NCI-H1092 treated with DMSO at 0.1 percent for 48 hours (cell line): ENCODE measurements around the gene SFXN5.
A peak's percentile ranks its signal among the peaks of the same experiment; 100 is the strongest.

Experiments used
- DNase-seq: peaks from one replicate; lab custom pipeline; 2025; lab: John Stamatoyannopoulos, UW

The SFXN5 gene

DNA sequence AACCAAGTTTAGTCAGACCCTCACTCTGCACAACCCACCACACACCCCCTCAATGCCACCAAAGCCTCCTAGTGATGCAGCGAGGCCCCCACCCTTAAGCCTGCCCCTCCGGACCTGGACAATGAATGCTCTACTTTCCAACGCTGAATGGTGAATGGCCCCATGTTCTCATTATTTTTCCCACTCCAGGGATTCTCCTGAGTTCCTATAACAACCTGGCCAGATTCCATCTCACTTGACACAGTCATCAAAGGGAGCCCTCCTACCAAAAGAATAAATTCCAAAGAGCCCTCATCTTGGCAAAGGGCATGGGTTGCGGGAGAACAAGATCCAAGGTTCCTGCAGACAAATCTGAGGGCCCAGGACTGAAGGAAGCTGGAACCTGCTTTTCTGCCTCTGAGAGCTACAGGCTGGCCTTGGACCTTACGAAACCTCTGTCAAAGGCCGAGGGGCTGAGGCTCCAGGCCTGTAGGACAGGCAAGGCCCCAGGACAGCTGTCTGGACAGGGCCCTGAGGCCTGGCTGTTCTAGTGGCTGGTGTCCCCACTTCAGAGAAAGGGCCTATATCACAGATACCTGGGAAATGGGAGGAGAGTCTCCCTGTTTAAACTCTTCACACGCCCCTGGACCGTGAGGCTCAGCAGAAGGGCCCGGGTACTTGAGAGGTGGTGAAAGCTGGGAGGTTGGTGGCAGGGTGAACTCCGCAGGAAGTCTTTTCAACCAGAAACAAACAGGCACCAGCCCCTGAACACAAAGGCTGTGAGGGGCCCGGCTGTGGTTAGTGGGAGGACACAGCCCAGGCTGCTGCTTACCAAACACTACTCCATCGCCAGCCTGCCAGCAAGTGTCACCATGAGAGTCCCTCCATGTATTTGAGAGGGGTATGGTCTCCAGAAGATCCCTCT, 27.3 kb downstream of the SFXN5 start:
- peak; percentile 4 for DNase-seq

DNA sequence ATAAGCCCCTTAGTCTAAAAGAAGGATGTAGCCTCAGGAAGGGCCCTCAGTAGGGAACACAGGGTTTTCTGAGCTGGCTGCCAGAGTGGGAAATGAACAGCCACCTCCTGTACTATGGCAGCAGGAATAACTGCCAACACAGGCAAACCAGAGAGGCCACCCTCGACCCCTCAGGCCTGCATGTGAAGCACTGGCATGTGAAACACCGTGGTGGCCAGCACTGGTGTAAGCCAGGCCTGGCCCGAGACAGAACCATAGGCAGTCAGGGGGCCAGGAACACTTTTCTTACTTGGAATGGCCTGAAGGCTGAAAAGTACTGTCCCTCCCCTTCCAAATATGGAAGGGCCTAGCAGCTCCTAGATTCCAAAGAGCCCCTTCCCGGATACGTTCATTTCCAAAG, 28.2 kb downstream of the SFXN5 start:
- no peak for DNase-seq

DNA sequence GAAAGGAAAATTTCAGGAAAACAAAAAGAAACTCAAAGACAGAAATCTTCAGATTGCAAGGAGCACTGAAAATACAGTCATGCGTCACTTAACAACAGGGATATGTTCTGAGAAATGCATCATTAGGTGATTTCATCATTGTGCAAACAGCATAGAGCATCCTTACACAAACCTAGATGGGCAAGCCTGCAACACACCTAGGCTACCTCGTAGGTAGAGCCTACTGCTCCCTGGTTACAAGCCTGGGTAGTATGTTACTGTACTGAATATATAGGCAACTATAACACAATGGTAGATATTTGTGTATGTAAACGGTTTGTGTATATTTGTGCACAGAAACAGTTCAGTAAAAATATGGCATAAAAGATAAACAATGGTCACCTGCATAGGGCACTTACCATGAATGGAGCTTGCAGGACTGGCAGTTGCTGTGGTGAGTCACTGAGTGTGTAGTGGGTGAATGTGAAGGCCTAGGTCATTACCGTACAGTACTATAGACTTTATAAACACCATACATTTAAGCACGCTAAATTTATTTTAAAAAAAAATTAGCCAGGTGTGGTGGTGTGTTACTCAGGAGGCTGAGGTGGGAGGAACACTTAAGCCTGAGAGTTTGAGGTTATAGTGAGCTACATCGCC, 33.4 kb downstream of the SFXN5 start:
- no peak for DNase-seq

DNA sequence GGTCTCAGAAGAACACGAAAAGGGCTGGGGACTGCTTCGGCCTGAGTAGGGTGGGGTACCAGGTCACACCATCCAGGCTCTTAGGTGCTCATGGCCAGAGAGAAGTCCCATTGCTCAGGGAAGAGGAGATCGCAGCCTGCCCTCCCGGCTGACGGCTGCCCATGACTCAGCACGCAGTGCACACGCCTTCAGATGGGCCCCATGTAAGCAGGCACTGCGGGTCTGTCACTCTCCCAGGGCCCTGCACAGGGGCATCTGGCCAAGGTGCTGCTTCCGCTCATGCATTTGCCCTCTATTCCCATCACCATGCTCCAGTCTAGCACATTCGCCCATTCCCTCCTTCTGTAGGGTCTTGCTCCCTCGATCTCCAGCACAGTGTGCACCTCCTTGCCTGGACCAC, 34.7 kb downstream of the SFXN5 start:
- no peak for DNase-seq

DNA sequence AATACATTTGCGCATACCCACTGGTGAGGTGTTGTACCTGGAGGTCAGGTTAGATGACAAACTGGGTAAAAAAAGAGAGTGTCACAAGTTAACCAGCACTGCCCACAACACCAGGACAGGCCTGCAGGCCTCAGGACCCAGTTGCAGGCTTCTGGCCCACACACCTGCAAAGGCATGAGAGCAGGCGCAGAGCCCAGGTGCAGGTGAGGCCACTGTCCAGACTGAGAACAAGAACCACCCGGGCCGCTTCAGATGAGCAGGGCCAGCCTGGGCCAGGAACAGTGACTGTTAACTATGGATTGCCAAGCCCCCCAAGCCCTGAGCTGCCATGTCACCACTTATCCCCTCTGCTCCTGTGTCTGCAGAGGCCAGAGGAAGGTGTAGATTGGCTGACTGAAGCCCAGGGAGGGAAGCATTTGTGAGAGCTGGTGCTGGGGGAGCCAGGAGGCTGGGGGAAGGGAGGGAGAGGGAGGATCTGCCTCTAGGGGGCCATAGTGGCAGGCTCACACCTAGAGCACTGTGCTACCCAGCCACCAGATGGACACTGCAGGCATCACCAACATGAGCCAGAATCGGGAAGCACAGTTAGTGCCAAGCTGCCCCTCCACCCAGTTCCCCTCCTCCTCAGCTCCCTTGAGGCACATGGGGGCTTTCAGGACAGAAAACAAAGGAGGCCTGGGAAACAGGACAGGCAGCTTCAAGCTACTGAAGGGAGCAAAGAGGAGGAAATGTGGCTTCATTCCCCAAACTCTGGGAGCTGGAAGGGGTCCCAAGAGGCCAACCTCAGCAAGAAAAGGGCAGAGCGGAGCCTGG, 35.4 kb downstream of the SFXN5 start:
- DNase-seq, result no peak

DNA sequence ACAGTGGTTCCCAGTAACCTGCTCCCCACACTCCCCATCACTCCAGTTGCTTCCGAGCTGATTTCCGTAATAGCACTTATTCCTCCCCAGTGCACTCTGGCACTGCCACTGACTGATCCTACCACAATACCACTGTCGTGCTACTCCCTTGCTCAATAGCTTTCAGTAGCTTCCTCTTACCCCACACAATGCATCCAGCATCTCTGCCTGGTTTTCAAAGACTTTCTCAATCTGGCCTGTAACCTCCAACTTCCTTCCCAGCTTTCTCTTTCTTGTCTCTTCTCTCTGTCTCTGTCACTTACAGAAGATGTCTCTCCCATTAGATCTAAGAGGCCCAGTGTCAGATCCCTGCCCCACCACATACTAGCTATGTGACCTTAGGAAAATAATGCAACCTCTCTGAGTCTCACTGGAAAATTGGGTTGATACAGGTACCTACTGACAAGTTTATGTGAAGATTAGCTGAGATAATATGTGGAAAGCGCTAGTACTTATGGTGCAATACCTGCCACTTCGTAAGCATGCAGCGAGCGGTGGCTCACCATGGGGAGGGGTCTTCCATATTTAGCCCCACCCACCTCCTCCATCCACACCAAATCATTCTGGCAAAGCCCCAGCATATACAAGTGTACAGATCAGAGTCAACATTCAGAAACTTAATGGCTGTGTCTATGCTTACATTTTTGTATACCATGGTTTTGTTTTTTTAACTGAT, 36.7 kb downstream of the SFXN5 start:
- no peak for DNase-seq

DNA sequence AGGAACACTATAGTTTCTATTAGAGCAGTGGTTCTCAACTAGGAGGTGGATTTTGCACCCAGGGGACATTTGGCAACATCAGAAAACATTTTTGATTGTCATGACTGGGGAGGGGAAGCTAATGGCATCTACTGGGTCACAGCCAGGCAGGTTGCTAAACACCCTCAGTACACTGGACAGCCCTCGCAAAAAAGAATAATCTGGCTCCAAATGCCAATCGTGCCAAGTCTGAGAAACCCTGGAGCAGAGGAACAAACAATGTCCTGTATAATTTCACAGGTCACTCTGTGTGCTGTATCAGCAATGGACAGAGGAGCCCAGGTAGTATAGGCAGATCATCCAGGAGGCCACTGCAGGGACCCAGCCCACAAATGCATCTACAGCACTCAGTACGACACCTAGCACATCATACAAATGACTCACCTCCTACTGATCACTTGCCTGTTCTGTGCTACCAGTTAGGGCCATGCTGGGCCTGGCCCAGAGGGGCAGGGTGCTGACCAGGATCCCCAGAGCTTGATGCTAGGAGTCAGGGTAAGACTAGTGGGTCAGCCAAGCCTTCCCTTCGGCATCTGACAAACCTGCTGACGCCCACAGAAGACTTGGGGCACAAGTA, 37.6 kb downstream of the SFXN5 start:
- no peak for DNase-seq

DNA sequence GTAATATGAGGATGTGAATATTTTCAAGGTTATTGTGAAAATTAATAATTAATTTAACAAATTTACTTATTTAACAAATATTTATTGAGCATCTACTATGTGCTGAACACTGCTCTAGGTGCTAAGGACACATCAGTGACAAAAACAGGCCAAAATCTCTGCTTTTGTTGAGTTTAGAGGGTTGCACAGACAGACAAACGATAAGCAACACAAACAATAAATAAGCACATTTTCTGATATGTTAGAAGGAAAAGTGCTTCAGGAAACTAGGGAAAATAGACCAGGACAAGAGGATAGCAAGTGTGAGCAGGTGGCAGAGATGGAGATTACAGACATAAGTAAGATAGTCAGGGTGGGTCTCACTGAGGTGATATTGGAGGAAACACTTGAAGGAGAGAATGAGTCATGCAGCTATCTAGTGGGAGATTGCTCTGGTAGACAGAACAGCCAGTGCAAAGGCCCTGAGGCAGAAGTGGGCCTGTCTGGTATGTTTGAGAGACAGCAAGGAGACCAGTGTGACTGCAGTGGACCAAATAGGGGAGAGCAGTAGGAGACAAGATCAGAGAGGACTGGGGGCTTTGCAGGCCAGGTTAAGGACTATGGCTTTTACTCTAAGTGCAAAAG, 38.3 kb downstream of the SFXN5 start:
- no peak for DNase-seq

DNA sequence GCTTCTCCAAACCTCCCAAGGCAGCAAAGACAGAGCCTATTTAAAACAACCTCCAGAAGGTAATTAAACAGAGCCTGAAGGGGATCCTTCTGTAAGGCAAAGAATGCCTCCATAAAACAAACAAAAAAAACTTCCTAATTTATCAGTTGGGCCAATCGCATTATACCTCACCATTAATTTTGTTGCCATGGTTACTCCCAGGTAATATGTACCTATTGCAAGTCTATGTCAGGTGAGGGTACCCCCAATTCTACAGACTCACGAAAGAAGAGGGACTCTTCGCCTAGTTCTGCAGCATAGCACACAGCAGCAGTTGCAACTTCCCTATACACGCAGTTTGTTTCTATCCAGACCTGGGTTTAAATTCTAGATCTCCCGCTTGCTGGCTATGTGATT, 38.8 kb downstream of the SFXN5 start:
- no peak for DNase-seq

DNA sequence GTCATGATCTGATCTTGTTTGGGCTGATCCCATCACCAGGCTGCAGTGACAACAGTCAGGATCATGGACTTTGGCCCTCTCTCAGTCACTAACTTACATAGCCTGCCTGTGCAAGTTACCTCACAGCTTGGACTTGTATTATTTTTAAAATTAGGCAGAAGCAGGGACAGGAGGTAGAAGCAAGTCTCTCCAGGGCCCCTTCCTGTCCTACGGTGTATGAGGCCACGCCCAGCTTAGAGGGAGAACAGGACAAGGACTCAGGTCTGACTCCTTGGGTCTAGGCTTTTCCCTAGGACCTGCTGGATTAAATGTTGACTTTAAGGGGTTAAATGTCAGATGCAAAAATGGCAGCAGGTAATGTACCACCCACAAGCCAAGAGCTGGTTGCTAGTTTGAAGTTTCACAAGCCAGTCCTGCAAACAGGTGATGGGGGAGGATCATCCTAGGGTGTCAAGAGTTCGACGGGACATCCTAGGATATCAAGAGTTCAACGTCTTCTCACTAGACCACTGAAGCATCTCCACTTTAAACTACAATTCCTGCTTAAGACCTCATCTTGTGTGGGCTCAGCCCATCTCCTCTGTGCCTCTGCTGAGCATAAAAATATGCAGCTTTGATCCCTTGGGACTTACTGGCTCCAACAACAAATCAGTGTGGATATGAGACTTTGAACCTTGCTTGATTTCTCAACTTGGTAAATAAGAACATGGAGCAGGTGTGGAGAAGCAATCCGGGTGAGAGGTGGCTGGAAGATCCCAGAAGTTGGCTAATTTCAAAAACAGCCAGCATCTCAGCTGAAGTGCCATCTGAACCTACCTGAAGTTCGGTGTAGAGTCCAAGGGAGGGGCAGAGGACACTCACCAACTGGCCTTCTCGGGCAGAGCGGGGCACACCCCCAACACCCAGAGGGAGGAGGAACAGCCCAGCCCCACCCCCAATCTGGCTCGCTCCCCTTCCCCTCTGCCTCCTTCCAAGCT, 39.5 kb downstream of the SFXN5 start:
- no peak for DNase-seq

DNA sequence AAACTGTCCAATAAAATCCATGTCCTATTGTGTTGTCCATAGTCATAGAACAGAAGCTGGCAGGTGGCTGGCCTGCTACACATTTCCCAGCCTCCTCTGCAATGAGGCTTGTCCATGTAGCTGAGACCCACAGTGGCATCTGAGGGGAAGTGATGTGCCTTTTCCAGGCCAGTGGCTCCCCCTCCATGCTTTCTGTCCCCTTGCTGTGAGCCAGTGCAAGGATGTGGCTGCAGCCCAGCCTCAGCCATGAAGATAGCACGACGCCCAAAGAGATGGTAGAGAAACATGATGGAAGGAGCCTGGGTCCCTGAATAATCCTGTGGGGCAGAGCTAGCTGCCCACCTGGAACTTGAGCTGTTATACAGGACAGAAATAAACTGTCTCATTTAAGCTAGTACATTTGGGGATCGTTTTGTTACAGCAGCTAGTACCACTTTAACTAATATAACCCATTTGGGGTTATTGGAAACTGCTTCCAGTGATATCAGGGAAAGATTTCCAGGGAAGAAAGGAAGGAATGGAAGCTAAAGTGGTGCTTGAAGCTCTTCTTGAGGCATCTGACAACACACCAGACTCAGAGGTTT, 40.3 kb downstream of the SFXN5 start:
- DNase-seq, result no peak

DNA sequence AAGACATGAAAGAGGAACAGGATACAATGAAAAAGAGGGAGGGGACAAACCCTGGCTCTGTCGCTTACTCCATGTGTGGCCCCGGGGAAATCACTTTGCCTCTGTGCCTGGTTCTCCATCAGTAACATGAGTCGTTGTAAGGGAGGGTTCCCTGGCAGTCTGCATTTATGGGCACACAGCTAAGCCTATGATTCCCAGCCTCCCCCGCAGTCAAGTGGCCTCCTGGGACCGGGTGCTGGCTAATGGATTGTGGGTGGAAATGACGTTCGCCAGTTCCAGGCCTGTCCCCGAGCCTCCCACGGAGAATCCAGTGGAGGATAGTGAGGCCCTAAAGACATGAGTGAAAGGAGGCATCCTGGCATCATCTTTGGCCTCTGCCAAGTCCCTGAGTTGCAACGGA, 42.7 kb downstream of the SFXN5 start:
- DNase-seq, result peak; percentile 29

DNA sequence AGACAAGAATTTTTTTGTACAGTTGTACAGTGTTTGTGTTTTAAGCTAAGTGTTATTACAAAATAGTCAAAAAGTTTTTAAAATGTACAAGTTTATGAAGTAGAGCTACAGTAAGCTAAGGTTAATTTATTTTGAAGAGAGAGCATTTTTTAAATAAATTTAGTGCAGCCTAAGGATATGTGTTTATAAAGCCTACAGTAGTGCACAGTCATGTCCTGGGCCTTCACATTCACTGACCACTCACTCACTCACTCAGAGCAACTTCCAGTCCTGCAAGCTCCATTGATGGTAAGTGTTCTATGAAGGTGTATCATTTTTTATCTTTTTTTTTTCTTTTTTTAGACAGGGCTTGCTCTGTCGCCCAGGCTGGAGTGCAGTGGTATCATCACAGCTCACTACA, 44.2 kb downstream of the SFXN5 start:
- DNase-seq, result no peak

DNA sequence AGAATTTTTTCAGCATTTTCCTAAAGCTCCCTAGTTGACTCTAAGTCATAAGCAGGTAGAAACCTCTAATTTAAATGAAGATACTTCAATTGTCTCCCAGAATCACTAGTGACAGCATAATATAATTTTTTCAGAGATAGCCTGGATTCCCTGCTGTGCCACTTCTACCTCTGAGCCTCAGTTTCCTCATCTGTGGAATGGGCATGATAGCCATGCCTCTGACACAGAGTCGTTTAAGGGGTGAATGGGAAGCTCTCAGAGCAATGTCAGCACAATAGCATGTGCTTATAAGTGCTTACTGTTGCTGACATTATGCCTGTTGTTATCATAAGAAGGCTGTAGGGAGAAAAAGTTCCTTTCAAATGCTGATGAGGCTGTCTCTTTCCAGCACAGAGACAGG, 48.0 kb downstream of the SFXN5 start:
- no peak for DNase-seq

DNA sequence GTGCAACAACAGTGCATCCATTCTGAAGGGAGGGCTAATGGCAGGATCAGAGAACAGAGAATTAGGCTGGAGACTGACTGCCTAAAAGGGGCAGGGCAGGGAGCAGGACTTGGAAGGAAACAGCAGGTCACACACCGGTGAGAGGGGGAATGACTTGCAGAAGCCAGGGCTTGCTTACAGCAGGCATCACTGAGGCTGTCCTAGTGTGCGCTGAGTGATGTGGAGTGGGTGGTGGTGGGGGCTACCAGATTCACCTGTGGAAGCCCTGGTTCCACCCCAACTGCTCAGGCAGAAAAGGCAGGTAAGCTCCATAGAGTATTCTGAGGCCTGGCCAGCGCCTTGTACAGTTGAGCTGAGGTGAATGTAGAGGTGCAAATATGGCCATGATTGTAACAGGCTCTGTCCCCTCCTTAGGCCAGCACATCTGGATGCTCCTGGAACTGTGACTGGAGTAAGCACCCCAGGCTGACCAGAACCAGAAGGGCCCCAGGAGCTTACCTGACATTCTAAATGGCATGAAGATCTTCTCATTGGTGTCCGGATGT, 49.4 kb downstream of the SFXN5 start:
- no peak for DNase-seq

DNA sequence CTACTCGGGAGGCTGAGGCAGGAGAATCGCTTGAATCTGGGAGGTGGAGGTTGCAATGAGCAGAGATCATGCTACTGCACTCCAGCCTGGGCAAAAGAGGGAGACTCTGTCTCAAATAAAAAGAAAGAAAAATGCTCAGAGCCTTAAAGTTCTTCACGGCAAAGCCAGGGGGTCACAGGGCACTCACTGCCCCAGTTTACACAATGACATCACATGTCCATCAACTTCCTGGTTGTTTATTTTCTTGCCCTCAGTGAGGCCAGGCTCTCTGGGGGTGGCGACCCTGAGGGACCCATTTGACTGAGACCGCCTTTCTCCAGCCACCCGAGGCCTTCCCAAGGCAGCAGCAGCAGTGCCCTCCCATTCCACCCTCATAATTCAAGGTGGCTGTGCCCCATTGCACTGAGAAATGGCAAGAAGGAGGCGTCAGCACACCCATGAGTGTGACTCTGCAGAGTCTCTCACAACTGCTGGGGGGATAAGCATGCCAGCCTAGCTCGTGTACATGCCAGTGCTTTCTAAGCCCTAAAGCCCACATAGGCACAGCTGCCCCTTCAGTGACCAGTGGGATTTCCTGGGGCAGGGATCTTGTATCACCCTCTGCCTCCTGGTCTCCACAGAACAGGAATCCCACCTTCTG, 50.0 kb downstream of the SFXN5 start:
- DNase-seq, result no peak

DNA sequence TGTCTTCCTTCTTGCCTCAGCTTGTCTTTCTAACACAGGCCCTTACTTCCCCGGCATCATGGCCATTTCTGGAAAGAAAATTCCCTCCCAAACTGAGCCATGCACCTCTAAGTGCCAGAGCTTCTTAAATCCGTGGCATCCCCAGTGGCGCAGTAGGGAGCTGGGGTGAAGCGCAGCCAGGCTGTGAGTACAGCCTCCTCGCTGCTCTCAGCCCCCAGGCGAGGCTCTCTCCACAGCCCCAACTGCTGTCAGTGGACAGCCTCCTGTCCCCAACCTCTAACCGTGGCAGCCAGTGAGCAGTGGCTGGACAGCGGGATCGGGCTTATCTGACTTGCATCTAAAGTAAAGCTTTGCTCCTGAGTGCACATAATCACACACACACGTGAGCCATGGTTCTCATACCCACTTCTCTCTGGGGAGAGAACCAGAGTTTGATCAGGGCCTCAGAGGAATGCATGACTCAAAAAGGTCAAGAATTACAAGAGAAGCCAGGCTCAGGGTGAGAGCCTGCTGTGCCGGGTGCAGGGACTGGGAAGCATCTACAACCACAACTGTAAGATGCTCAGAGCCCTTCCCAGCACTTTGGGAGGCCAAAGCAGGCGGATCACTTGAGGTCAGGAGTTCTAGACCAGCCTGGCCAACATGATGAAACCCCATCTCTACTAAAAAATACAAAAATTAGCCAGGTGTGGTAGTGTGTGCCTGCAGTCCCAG, 50.7 kb downstream of the SFXN5 start:
- DNase-seq, result no peak

DNA sequence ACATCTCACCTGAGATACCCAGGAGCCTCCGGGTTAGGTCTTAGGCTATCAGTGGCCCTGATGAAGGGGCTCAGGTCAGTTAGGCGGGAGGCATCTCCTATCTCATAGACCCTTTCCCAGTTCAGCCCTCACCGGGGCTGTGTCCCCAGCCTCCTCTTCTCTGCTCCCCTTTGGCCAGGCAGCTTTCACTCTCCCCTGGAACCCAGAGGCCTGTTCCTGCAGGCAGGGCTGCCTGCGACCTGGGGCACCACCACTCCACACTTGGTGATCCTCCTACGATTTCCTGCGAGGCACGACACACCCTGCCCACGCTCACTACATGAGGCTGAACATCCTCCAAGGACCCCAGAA, 51.2 kb downstream of the SFXN5 start:
- DNase-seq, result no peak
